Smooth muscle cell (in vitro differentiated cells): ENCODE results near the gene NME7. TPM values are rescaled to one million over a fixed set of nuclear protein-coding genes. Genes with fewer than 3 reads are reported as not detected.

Experiments used
- DNase-seq: peaks from one replicate; lab custom pipeline; 2025; ENCODE audit not compliant: unreplicated experiment; lab: John Stamatoyannopoulos, UW
- H2AFZ ChIP-seq: fragments of 200-600 bp; sonication (generic); 2 replicates; pipeline ENCODE4 v1.6.0; 2016; ENCODE audit warnings: antibody characterized with exemption, low read depth, mild to moderate bottlenecking
- H3F3A ChIP-seq: fragments of 200-600 bp; sonication (generic); 2 replicates; pipeline ENCODE4 v1.6.0; 2017; ENCODE audit warnings: antibody characterized with exemption, low read depth
- H3K27ac ChIP-seq: fragments of 200-600 bp; sonication (generic); 2 replicates; pipeline ENCODE4 v1.5.1; 2016; ENCODE audit warnings: low read depth, mild to moderate bottlenecking
- H3K27me3 ChIP-seq: fragments of 200-600 bp; sonication (generic); 2 replicates; pipeline ENCODE4 v1.6.1; 2016; ENCODE audit warnings: low read depth, mild to moderate bottlenecking
- H3K36me3 ChIP-seq: fragments of 200-600 bp; sonication (generic); 2 replicates; pipeline ENCODE4 v1.5.1; 2016; ENCODE audit warnings: low read depth
- H3K4me1 ChIP-seq: fragments of 200-600 bp; sonication (generic); 2 replicates; pipeline ENCODE4 v1.5.1; 2016; ENCODE audit warnings: low read depth
- H3K4me2 ChIP-seq: fragments of 200-600 bp; sonication (generic); 2 replicates; pipeline ENCODE4 v1.6.0; 2016; ENCODE audit warnings: mild to moderate bottlenecking
- H3K4me3 ChIP-seq: fragments of 200-600 bp; sonication (generic); 2 replicates; pipeline ENCODE4 v1.5.1; 2016; ENCODE audit warnings: mild to moderate bottlenecking
- H3K79me2 ChIP-seq: fragments of 200-600 bp; sonication (generic); 2 replicates; pipeline ENCODE4 v1.6.0; 2016; ENCODE audit warnings: low read depth, mild to moderate bottlenecking
- H3K9ac ChIP-seq: fragments of 200-600 bp; sonication (generic); 2 replicates; pipeline ENCODE4 v1.6.0; 2016; ENCODE audit warnings: low read depth
- H3K9me3 ChIP-seq: fragments of 200-600 bp; sonication (generic); replicated peaks from 2 replicates; pipeline ENCODE4 v1.5.1; 2016; ENCODE audit warnings: low read depth
- H4K20me1 ChIP-seq: fragments of 200-600 bp; sonication (generic); 2 replicates; pipeline ENCODE4 v1.6.0; 2016; ENCODE audit warnings: low read depth
- CTCF ChIP-seq: fragments of 200-600 bp; sonication (generic); IDR thresholded peaks from 2 replicates; pipeline ENCODE4 v1.5.1; 2017; ENCODE audit warnings: borderline replicate concordance, mild to moderate bottlenecking, antibody characterized with exemption; ENCODE audit not compliant: insufficient read depth, poor library complexity, severe bottlenecking
- WGBS: methylation state at CpG from one replicate; pipeline ENCODE4 v1.1.7; 2016; ENCODE audit warnings: low lambda C conversion rate; 5-methylcytosine and 5-hydroxymethylcytosine counted together
- polyA plus RNA-seq: library from polyadenylated mRNA; unstranded; fragments of >200 nt; fragmentation: Nextera tagmentation; extraction: Ambion mirVana; gene quantifications from 2 replicates; pipeline ENCODE4 v1.2.1, GENCODE V29; 2016
- total RNA-seq: library from RNA; depleted of rRNA; stranded (reverse); fragments of >200 nt; gene quantifications from 2 replicates; pipeline ENCODE4 v1.2.3, GENCODE V29; 2014

The NME7 gene
- total and polyA plus RNA-seq, 2 experiments from 2014 or later: 26.5 to 77.8 TPM

DNA sequence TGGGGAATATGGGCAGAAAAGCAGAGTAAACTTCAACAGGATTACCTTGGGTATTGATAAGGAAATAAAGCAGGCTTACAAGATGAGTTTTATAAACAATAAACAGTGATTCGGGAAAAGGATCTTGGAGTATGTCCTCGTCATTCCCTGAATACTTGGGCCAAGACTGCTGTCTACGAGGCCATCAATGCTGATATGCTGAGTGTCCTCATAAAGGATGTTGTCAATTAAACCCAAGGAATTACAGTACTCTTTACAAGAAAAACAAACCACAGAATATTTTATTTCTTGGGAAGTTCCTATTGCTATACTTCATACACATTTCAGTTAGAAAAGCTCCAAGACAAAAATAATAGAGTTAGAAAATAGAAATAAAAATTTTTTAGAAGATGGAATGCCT lies 226.2 kb downstream of the NME7 start:
- no peak for TF ChIP-seq CTCF
- Histone ChIP-seq H3K4me3 (no peak overlapping the region), H3K36me3 (no peaks in the 10 kb centered on the region), H4K20me1 (no peaks in the 10 kb centered on the region), H2AFZ (no peak overlapping the region), H3K79me2 (no peaks in the 10 kb centered on the region), H3F3A (peaks cover 5% of the 10 kb centered on the region), H3K9ac (no peak overlapping the region), H3K9me3 (no peaks in the 10 kb centered on the region), H3K27ac (no peak overlapping the region), H3K4me1 (no peaks in the 10 kb centered on the region), H3K27me3 (no peaks in the 10 kb centered on the region), H3K4me2 (no peak overlapping the region)
- WGBS: 72% methylated on average over 3 of the region's 3 CpGs
- DNase-seq: no peak

DNA sequence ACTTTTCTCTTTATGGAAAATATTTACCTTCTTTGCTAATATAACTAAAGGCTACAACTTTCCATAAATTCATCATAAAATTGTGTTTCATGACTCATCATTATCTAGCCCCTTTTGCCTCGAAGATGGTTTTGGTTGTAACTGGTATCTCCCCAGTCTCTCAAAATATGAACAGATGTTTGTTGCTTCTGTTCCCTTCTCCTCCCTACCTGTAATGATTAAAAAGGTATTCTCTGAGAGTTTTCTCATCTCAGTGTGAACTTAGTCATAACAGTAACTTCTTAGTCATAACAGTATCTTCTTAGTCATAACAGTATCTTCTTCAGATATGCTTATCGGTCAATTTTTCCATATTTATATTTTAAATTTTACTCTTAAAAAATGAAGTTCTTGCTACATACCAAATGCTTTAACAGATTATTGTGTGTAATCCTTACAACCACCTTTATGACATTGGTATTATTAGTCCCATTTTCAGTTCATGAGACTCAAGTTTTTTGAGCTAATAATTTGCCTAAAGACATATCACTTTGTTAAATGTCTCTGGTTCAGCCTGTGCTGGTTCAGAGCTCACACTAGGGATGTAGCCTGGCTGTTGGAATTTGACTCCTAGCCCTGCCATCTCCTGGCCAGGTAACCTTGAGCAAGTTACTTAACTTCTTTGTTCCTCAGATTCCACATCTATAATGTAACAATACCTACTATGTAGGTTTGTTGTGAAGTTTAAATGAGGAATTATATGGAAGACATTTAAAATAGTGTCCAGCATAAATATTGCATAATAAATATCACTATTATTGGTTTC lies 228.5 kb downstream of the NME7 start:
- Histone ChIP-seq H3F3A (peaks cover 13% of the 10 kb centered on the region), H3K27ac (peak overlapping the region; percentile 50), H3K4me1 (no peaks in the 10 kb centered on the region), H3K79me2 (no peaks in the 10 kb centered on the region), H4K20me1 (no peaks in the 10 kb centered on the region), H3K4me3 (no peak overlapping the region), H3K9ac (no peak overlapping the region), H3K36me3 (no peaks in the 10 kb centered on the region), H2AFZ (no peak overlapping the region), H3K27me3 (no peaks in the 10 kb centered on the region), H3K4me2 (no peak overlapping the region), H3K9me3 (no peaks in the 10 kb centered on the region)
- TF ChIP-seq CTCF: no peak
- DNase-seq: no peak
- WGBS: 84% methylated on average over 2 of the region's 2 CpGs

DNA sequence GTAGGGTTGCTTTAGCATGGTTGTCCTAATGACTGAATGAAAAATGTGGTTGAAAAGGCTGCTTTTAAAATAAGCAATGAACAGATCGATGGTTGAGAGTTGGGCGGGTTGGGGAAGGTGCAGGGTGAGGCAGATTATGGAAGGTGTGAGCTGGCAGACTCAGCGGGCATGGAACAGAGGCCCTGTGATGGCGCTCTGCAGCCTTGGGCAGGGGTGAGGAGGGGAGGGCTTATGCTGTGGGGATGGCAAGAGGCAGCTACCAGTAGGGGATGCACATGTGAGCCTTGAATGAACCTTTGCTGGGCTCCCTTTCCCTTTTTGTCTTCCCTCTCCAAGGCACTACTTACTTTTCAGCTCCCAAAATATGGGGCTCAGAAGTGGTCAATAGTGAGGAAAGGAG lies 230.2 kb downstream of the NME7 start:
- Histone ChIP-seq H3K27ac (no peak overlapping the region), H3K9ac (no peak overlapping the region), H3K36me3 (no peaks in the 10 kb centered on the region), H3F3A (peaks cover 29% of the 10 kb centered on the region), H4K20me1 (peaks cover 14% of the 10 kb centered on the region), H3K79me2 (no peaks in the 10 kb centered on the region), H3K27me3 (no peaks in the 10 kb centered on the region), H3K4me3 (no peak overlapping the region), H3K4me2 (no peak overlapping the region), H3K9me3 (no peaks in the 10 kb centered on the region), H2AFZ (no peak overlapping the region), H3K4me1 (no peaks in the 10 kb centered on the region)
- DNase-seq: no peak
- 93% methylated on average over 4 of the region's 4 CpGs for WGBS
- TF ChIP-seq CTCF: no peak

GRCh38 chr1:169133801-169134502 lies 233.6 kb downstream of the NME7 start:
- H3F3A ChIP-seq: peaks cover 38% of the 10 kb centered on the region
- peak overlapping the region; percentile 63 for H3K27ac ChIP-seq
- 92% methylated on average over 2 of the region's 2 CpGs for WGBS
- peaks cover 45% of the 10 kb centered on the region for H4K20me1 ChIP-seq
- H2AFZ ChIP-seq: no peak overlapping the region
- peaks cover 20% of the 10 kb centered on the region for H3K36me3 ChIP-seq
- H3K4me1 ChIP-seq: no peaks in the 10 kb centered on the region
- no peak overlapping the region for H3K4me2 ChIP-seq
- DNase-seq: no peak
- peaks cover 13% of the 10 kb centered on the region for H3K79me2 ChIP-seq
- no peaks in the 10 kb centered on the region for H3K9me3 ChIP-seq
- H3K4me3 ChIP-seq: no peak overlapping the region
- H3K27me3 ChIP-seq: no peaks in the 10 kb centered on the region
- peak; percentile 17 for TF ChIP-seq CTCF
- no peak overlapping the region for H3K9ac ChIP-seq
